Pancreas (tissue), 10 donors: ENCODE results near the gene GNAQ. TPM values are rescaled to one million over a fixed set of nuclear protein-coding genes. Genes with fewer than 3 reads are reported as not detected.

Source experiments
- ATAC-seq, 4 donors: fragments of 200-7000 bp; cut with Tn5 transposase; one replicate each; pipeline versions ENCODE4 v1.8.0 to v1.9.1; 2020; ENCODE audit warnings: mild to moderate bottlenecking in 4 of 4, moderate library complexity in 4 of 4
- DNase-seq, 6 donors: peaks; one replicate each; pipeline ENCODE4 v3.0.0-alpha.2; 2020
- FAIRE-seq: peaks from 2 replicates; lab custom pipeline; 2012; peaks lifted over from hg19 to GRCh38; lab: Jason Lieb, UNC
- H3K27ac ChIP-seq, 4 donors: fragments of 200-600 bp; sonication (generic); 1 replicate in 3 of 4; 2 replicates in 1 of 4; pipeline versions ENCODE4 v1.5.0 to v1.8.0; 2020
- H3K27me3 ChIP-seq, 4 donors: fragments of 200-600 bp; one replicate each; pipeline ENCODE4 v1.8.0; 2021
- H3K36me3 ChIP-seq, 3 donors: fragments of 200-600 bp; sonication (generic) in 1 of 3; one replicate each; pipeline versions ENCODE4 v1.5.0 to v1.8.0; 2020 to 2021
- H3K4me1 ChIP-seq, 3 donors: fragments of 200-600 bp; one replicate each; pipeline ENCODE4 v1.8.0; 2021
- H3K4me3 ChIP-seq, 4 donors: fragments of 200-600 bp; sonication (generic) in 2 of 4; one replicate each; pipeline versions ENCODE4 v1.5.0 to v1.8.0; 2020 to 2021
- H3K9me3 ChIP-seq, 4 donors: fragments of 200-600 bp; one replicate each; pipeline ENCODE4 v1.8.0; 2021
- CTCF ChIP-seq, 4 donors: fragments of 200-600 bp; sonication (generic) in 3 of 4; IDR thresholded peaks; one replicate each; pipeline versions ENCODE4 v1.5.0 to v1.8.0; 2021; ENCODE audit warnings: antibody characterized with exemption in 4 of 4
- WGBS, 2 donors: extraction: QIAGEN DNeasy Blood & Tissue Kit; methylation state at CpG; one replicate each; pipeline ENCODE4 v1.1.7; 2013; 5-methylcytosine and 5-hydroxymethylcytosine counted together
- intact Hi-C, 3 donors: fragments of 100-400 bp; cut with DNase I; formaldehyde crosslinking; loops; one replicate each; pipeline versions ENCODE4 v1.11.1 to v1.14.2; 2022
- polyA plus RNA-seq, 2 donors: library from polyadenylated mRNA; stranded (reverse); fragments of 200-250 nt; gene quantifications; one replicate each; pipeline ENCODE4 v1.2.3, GENCODE V29; 2013
- total RNA-seq, 6 donors: library from RNA; stranded (reverse); fragmentation: NEBNext Ultra II Directional in 4 of 6; extraction: Animal tissue kit (Norgen Biotek cat#: 25700) in 4 of 6; gene quantifications; one replicate each; pipeline versions ENCODE4 v1.2.1 to v1.2.4, GENCODE V29; 2021 to 2023
- donor health status: healthy with polysubstance abuse.
- donor health status: DM: no; HTN: no; CAD: no; lungs with moderate emphysema.
- donor health status: DM: no; HTN: no; CAD: no.
- donor health status: control.
- donor health status: control.
- donor health status: Bipolar disorder and iron deficiency.
- donor health status: DM: yes; HTN: yes; CAD: no.
- donor health status: DM: no; HTN: no; CAD: no.
- donor health status: DM: no; HTN: no; CAD: no.
- donor health status: DM: yes; HTN: yes; CAD: no.

Gene GNAQ
- total and polyA plus RNA-seq, 8 donors = 6.7 to 33.8 (median 18.2) TPM

GRCh38 chr9:77949751-77950436 is 81.7 kb downstream of the GNAQ start:
- Histone ChIP-seq H3K27me3 (no peaks in the 10 kb centered on the region), H3K27ac (no peak overlapping the region), H3K9me3 (no peaks in the 10 kb centered on the region), H3K36me3 (no peaks in the 10 kb centered on the region), H3K4me1 (peaks cover 19 to 56% (median 43%) of the 10 kb centered on the region in 3 donors), H3K4me3 (no peak overlapping the region)
- ATAC-seq (no peak), FAIRE-seq (no peak), DNase-seq (no peak)
- intact Hi-C loops = loop anchor here in 1 of 3 donors (10.0 kb wide), 1 partner anchor 55 kb away; no protein-coding TSS in a partner anchor
- WGBS, 2 donors = 62 to 75% methylated on average over 5 of the region's 5 CpGs
- no peak for TF ChIP-seq CTCF (IDR thresholded peaks at IDR 0.05)

GRCh38 chr9:77947651-77948050 is 84.0 kb downstream of the GNAQ start:
- no peak for TF ChIP-seq CTCF (IDR thresholded peaks at IDR 0.05)
- no peaks in the 10 kb centered on the region for H3K9me3 ChIP-seq
- DNase-seq (no peak), ATAC-seq (peak in 2 of 4 donors; percentile 12 to 26), FAIRE-seq (no peak)
- H3K4me1 ChIP-seq = peaks cover 20 to 53% (median 31%) of the 10 kb centered on the region in 3 donors
- no peak overlapping the region for H3K27ac ChIP-seq
- no peaks in the 10 kb centered on the region for H3K36me3 ChIP-seq
- whole genome bisulfite sequencing, 2 donors = 82 to 89% methylated on average over 3 of the region's 3 CpGs
- no peak overlapping the region for H3K4me3 ChIP-seq
- no peaks in the 10 kb centered on the region for H3K27me3 ChIP-seq
- intact Hi-C loops = loop anchor here in 1 of 3 donors (10.0 kb wide), 1 partner anchor 57 kb away; no protein-coding TSS in a partner anchor

- FAIRE-seq (no peak), ATAC-seq (peak; percentile 43 to 60 (median 50)), DNase-seq (peak in 2 of 6 donors; percentile 29 to 32)
- no peak for TF ChIP-seq CTCF (IDR thresholded peaks at IDR 0.05)
- H3K4me3 ChIP-seq = no peak overlapping the region
- no peaks in the 10 kb centered on the region for H3K9me3 ChIP-seq
- peak overlapping the region in 1 of 4 donors; percentile 42 for H3K27ac ChIP-seq
- H3K27me3 ChIP-seq = no peaks in the 10 kb centered on the region
- WGBS, 2 donors = 36 to 53% methylated on average over 5 of the region's 5 CpGs
- intact Hi-C loops = loop anchor here in 1 of 3 donors (10.0 kb wide), 1 partner anchor 58 kb away; no protein-coding TSS in a partner anchor
- H3K36me3 ChIP-seq = no peaks in the 10 kb centered on the region
- peaks cover 19 to 48% (median 27%) of the 10 kb centered on the region in 3 donors for H3K4me1 ChIP-seq
Measured at GRCh38 chr9:77946969-77947620, 84.5 kb downstream of the GNAQ start.

GRCh38 chr9:77946296-77946695 is 85.3 kb downstream of the GNAQ start:
- Histone ChIP-seq H3K36me3 (no peaks in the 10 kb centered on the region), H3K27ac (no peak overlapping the region), H3K27me3 (no peaks in the 10 kb centered on the region), H3K9me3 (no peaks in the 10 kb centered on the region), H3K4me3 (no peak overlapping the region), H3K4me1 (peaks cover 19 to 47% (median 27%) of the 10 kb centered on the region in 3 donors)
- ATAC-seq (peak in 1 of 4 donors; percentile 8), DNase-seq (no peak), FAIRE-seq (no peak)
- WGBS, 2 donors = 76 to 83% methylated on average over 4 of the region's 4 CpGs
- no peak for TF ChIP-seq CTCF (IDR thresholded peaks at IDR 0.05)
- intact Hi-C loops = loop anchor here in 1 of 3 donors (10.0 kb wide), 1 partner anchor 59 kb away; no protein-coding TSS in a partner anchor
